Measurements from ENCODE around the gene MNT. TPM values are rescaled to one million over a fixed set of nuclear protein-coding genes. Genes with fewer than 3 reads are reported as not detected.
"Not testable (repeated sequence)": the region's sequence is repeated elsewhere in the genome, so short reads cannot be mapped to it uniquely, and the experiment has no call there.

The MNT gene, protein sequence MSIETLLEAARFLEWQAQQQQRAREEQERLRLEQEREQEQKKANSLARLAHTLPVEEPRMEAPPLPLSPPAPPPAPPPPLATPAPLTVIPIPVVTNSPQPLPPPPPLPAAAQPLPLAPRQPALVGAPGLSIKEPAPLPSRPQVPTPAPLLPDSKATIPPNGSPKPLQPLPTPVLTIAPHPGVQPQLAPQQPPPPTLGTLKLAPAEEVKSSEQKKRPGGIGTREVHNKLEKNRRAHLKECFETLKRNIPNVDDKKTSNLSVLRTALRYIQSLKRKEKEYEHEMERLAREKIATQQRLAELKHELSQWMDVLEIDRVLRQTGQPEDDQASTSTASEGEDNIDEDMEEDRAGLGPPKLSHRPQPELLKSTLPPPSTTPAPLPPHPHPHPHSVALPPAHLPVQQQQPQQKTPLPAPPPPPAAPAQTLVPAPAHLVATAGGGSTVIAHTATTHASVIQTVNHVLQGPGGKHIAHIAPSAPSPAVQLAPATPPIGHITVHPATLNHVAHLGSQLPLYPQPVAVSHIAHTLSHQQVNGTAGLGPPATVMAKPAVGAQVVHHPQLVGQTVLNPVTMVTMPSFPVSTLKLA
- 15.3 TPM for polyA plus RNA-seq (2013, experiment 1 of 2)
- 12.7 TPM for polyA plus RNA-seq (2013, experiment 2 of 2)

DNA sequence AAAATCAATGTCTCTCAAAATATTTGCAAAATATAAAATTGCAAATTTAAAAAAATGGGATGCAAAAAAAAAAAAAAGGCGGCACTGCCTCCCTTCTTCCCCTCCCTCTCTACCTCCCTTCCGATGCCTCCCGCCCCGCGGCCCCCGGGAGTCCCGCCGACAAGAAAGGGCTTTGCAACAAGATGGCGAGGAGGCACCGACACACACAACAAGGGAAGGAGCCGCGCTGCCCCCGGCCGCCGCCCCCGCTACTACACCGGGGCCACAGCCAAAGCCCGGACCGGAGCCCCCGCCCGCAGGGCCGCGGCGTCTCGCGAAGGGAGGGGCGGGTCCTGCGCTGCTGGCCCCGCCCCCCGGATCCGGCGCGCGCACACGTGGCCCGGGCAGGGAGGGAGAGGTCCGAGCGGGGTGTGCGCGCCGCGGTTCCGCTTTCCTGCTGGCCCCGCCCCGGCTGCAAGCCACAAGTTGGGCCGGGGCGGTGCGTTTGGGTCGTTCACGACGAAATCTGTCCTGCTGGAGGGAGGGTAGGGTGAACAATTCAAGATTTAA is at the start of gene MNT:
Gene MNT, minus strand, starts transcription at position 184 of the 549 bp plus-strand sequence. CDS start 348 bp downstream, outside the sequence.
- peak within 1 kb of the TSS; percentile 99 for H3K27ac ChIP-seq (ENCODE audit: low read depth, low read length, severe bottlenecking)
- no peaks in the 10 kb centered on the region for H3K9me3 ChIP-seq (ENCODE audit: control insufficient read depth, low read length)
- peak within 1 kb of the TSS; percentile 87 for H3K4me3 ChIP-seq (ENCODE audit: extremely low read depth, insufficient read depth, low read length, poor library complexity, severe bottlenecking)
- H3K4me1 ChIP-seq (ENCODE audit: control insufficient read depth, insufficient read depth, low read length, poor library complexity, severe bottlenecking) = peaks cover 46% of the 10 kb centered on the region
- no peaks in the 10 kb centered on the region for H3K36me3 ChIP-seq (ENCODE audit: control insufficient read depth, insufficient read depth, low read length)
- WGBS, 2 experiments (ENCODE audit: insufficient coverage in 2 of 2) = 0 to 1% methylated on average over 35 to 37 of the region's 51 CpGs

GRCh38 chr17:2450016-2450650 is 49.3 kb upstream of the MNT start:
- H3K27ac ChIP-seq (ENCODE audit: low read depth, low read length, severe bottlenecking) = no peak overlapping the region
- H3K9me3 ChIP-seq (ENCODE audit: control insufficient read depth, low read length) = peaks cover 8% of the 10 kb centered on the region
- 93 to 100% methylated on average over 3 to 4 of the region's 5 CpGs for WGBS, 2 experiments (ENCODE audit: insufficient coverage in 2 of 2)
- no peak overlapping the region for H3K4me3 ChIP-seq (ENCODE audit: extremely low read depth, insufficient read depth, low read length, poor library complexity, severe bottlenecking)
- peaks cover 22% of the 10 kb centered on the region for H3K36me3 ChIP-seq (ENCODE audit: control insufficient read depth, insufficient read depth, low read length)
- no peaks in the 10 kb centered on the region for H3K4me1 ChIP-seq (ENCODE audit: control insufficient read depth, insufficient read depth, low read length, poor library complexity, severe bottlenecking)

DNA sequence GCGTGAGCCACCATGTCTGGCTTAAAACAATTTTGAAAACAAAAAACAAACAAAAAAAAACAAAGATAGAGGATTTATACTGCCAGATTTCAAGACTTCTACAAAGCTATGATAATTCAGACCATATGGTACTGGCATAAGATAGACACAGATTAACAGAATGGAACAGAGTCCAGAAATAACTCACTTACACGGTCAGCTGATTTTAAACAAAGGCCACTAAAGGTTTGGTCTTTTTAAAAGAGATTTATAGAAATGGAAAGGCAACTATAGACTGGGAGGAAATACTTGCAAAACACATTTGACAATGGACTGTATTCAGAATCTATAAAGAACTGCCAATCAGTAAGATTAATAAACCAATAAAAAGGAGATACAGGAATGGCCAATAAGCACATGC is 48.6 kb upstream of the MNT start:
- H3K4me3 ChIP-seq (ENCODE audit: extremely low read depth, insufficient read depth, low read length, poor library complexity, severe bottlenecking) = no peak overlapping the region
- no peaks in the 10 kb centered on the region for H3K4me1 ChIP-seq (ENCODE audit: control insufficient read depth, insufficient read depth, low read length, poor library complexity, severe bottlenecking)
- peaks cover 22% of the 10 kb centered on the region for H3K36me3 ChIP-seq (ENCODE audit: control insufficient read depth, insufficient read depth, low read length)
- peaks cover 8% of the 10 kb centered on the region for H3K9me3 ChIP-seq (ENCODE audit: control insufficient read depth, low read length)
- WGBS, 2 experiments (ENCODE audit: insufficient coverage in 2 of 2) = 100% methylated on average over 1 of the region's 2 CpGs
- H3K27ac ChIP-seq (ENCODE audit: low read depth, low read length, severe bottlenecking) = no peak overlapping the region

GRCh38 chr17:2447479-2447878 is 46.6 kb upstream of the MNT start:
- peaks cover 18% of the 10 kb centered on the region for H3K36me3 ChIP-seq (ENCODE audit: control insufficient read depth, insufficient read depth, low read length)
- H3K4me3 ChIP-seq (ENCODE audit: extremely low read depth, insufficient read depth, low read length, poor library complexity, severe bottlenecking); H3K4me1 ChIP-seq (ENCODE audit: control insufficient read depth, insufficient read depth, low read length, poor library complexity, severe bottlenecking); H3K27ac ChIP-seq (ENCODE audit: low read depth, low read length, severe bottlenecking); H3K9me3 ChIP-seq (ENCODE audit: control insufficient read depth, low read length): not testable (repeated sequence)
- no CpG with 5 or more reads among the region's 29 CpGs for WGBS, 2 experiments (ENCODE audit: insufficient coverage in 2 of 2)

DNA sequence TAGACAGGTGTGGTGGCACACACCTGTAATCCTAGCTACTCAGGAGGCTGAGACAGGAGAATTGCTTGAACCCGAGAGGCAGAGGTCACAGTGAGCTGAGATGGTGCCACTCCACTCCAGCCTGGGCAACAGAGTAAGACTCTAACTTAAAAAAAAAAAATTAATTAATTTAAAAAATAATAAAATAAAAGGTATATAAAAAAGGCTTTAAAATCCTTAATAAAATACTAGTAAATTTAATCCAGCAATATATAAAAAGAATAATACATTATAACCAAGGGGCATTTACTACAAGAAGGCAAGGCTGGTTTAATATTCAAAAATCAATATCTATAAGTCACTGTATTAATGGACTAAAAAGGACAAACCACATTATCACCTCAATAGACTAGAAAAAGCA is 44.8 kb upstream of the MNT start:
- WGBS, 2 experiments (ENCODE audit: insufficient coverage in 2 of 2) = 100% methylated on average over 1 of the region's 1 CpG; no CpG with 5 or more reads in 1 of the 2 experiments
- no peaks in the 10 kb centered on the region for H3K4me1 ChIP-seq (ENCODE audit: control insufficient read depth, insufficient read depth, low read length, poor library complexity, severe bottlenecking)
- peaks cover 8% of the 10 kb centered on the region for H3K9me3 ChIP-seq (ENCODE audit: control insufficient read depth, low read length)
- H3K27ac ChIP-seq (ENCODE audit: low read depth, low read length, severe bottlenecking) = no peak overlapping the region
- H3K36me3 ChIP-seq (ENCODE audit: control insufficient read depth, insufficient read depth, low read length) = peaks cover 22% of the 10 kb centered on the region
- H3K4me3 ChIP-seq (ENCODE audit: extremely low read depth, insufficient read depth, low read length, poor library complexity, severe bottlenecking) = no peak overlapping the region

- Histone ChIP-seq H3K4me3 (ENCODE audit: extremely low read depth, insufficient read depth, low read length, poor library complexity, severe bottlenecking) (no peak overlapping the region), H3K36me3 (ENCODE audit: control insufficient read depth, insufficient read depth, low read length) (peaks cover 32% of the 10 kb centered on the region), H3K4me1 (ENCODE audit: control insufficient read depth, insufficient read depth, low read length, poor library complexity, severe bottlenecking) (no peaks in the 10 kb centered on the region), H3K27ac (ENCODE audit: low read depth, low read length, severe bottlenecking) (no peak overlapping the region), H3K9me3 (ENCODE audit: control insufficient read depth, low read length) (peaks cover 8% of the 10 kb centered on the region)
- 100% methylated on average over 2 of the region's 8 CpGs; no CpG with 5 or more reads in 1 of the 2 experiments for WGBS, 2 experiments (ENCODE audit: insufficient coverage in 2 of 2)
Observed at GRCh38 chr17:2444382-2444781, 43.5 kb upstream of the MNT start.

DNA sequence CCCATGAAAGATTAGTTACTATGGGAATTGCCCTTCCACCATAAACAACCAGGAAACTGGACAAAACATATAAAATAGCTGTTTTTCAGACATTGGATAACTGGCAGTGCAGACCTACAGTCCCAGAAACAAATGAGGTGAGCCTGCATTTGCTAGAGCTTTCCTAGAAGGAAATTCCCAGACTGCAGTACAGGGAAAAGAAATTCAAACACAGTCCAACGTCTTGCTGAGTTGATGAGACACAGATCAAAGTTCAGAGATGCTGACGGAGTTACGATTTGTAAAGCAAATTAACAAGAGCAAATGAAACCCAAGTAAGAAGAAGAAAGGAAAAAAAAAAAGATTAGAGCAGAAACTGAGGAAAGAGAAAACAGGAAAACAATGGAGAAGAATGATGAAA is 41.3 kb upstream of the MNT start:
- H3K4me3 ChIP-seq (ENCODE audit: extremely low read depth, insufficient read depth, low read length, poor library complexity, severe bottlenecking) = no peak overlapping the region
- no peaks in the 10 kb centered on the region for H3K4me1 ChIP-seq (ENCODE audit: control insufficient read depth, insufficient read depth, low read length, poor library complexity, severe bottlenecking)
- 83 to 90% methylated on average over 3 of the region's 3 CpGs for WGBS, 2 experiments (ENCODE audit: insufficient coverage in 2 of 2)
- H3K9me3 ChIP-seq (ENCODE audit: control insufficient read depth, low read length) = peaks cover 8% of the 10 kb centered on the region
- H3K27ac ChIP-seq (ENCODE audit: low read depth, low read length, severe bottlenecking) = peak overlapping the region; percentile 6
- H3K36me3 ChIP-seq (ENCODE audit: control insufficient read depth, insufficient read depth, low read length) = peaks cover 53% of the 10 kb centered on the region

- no peak overlapping the region for H3K27ac ChIP-seq (ENCODE audit: low read depth, low read length, severe bottlenecking)
- peaks cover 1% of the 10 kb centered on the region for H3K4me1 ChIP-seq (ENCODE audit: control insufficient read depth, insufficient read depth, low read length, poor library complexity, severe bottlenecking)
- H3K36me3 ChIP-seq (ENCODE audit: control insufficient read depth, insufficient read depth, low read length) = peaks cover 60% of the 10 kb centered on the region
- peaks cover 1% of the 10 kb centered on the region for H3K9me3 ChIP-seq (ENCODE audit: control insufficient read depth, low read length)
- WGBS, 2 experiments (ENCODE audit: insufficient coverage in 2 of 2) = 92 to 100% methylated on average over 1 to 2 of the region's 4 CpGs
- no peak overlapping the region for H3K4me3 ChIP-seq (ENCODE audit: extremely low read depth, insufficient read depth, low read length, poor library complexity, severe bottlenecking)
Observed at GRCh38 chr17:2440930-2441329, 40.1 kb upstream of the MNT start.

- not testable (repeated sequence) for H3K27ac ChIP-seq (ENCODE audit: low read depth, low read length, severe bottlenecking); H3K4me3 ChIP-seq (ENCODE audit: extremely low read depth, insufficient read depth, low read length, poor library complexity, severe bottlenecking); H3K9me3 ChIP-seq (ENCODE audit: control insufficient read depth, low read length)
- WGBS, 2 experiments (ENCODE audit: insufficient coverage in 2 of 2) = 94 to 97% methylated on average over 4 to 6 of the region's 6 CpGs
- peaks cover 10% of the 10 kb centered on the region for H3K4me1 ChIP-seq (ENCODE audit: control insufficient read depth, insufficient read depth, low read length, poor library complexity, severe bottlenecking)
- peaks cover 57% of the 10 kb centered on the region for H3K36me3 ChIP-seq (ENCODE audit: control insufficient read depth, insufficient read depth, low read length)
Observed at GRCh38 chr17:2439997-2440396, 39.1 kb upstream of the MNT start.

DNA sequence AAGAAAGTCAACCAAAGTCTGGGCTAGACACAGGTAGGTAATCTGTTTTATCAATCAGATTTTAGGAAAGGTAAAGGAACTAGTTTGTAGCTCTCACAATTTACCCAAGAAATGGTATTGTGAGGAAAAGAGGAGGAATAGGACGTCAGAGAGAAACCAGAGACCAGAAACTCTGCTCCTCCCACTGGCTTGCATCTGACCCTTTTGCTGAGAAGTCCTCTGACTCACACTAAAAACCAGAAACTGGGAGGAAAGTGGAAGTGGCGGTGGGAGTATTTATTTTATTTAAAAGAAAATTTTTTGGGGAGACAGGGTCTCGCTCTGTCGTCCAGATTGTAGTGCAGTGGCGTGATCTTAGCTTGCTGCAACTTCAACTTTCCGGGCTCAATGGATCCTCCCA is 38.0 kb upstream of the MNT start:
- peaks cover 21% of the 10 kb centered on the region for H3K4me1 ChIP-seq (ENCODE audit: control insufficient read depth, insufficient read depth, low read length, poor library complexity, severe bottlenecking)
- no peak overlapping the region for H3K27ac ChIP-seq (ENCODE audit: low read depth, low read length, severe bottlenecking)
- whole genome bisulfite sequencing, 2 experiments (ENCODE audit: insufficient coverage in 2 of 2) = 80 to 93% methylated on average over 3 to 4 of the region's 6 CpGs
- H3K9me3 ChIP-seq (ENCODE audit: control insufficient read depth, low read length) = no peaks in the 10 kb centered on the region
- H3K4me3 ChIP-seq (ENCODE audit: extremely low read depth, insufficient read depth, low read length, poor library complexity, severe bottlenecking) = no peak overlapping the region
- H3K36me3 ChIP-seq (ENCODE audit: control insufficient read depth, insufficient read depth, low read length) = peaks cover 54% of the 10 kb centered on the region
